NCI-H345 treated with DMSO at 0.1 percent for 48 hours (cell line): Measurements from ENCODE around the gene MKS1.

ENCODE experiments used
- DNase-seq: peaks from one replicate; lab custom pipeline; 2025; ENCODE audit not compliant: unreplicated experiment; lab: John Stamatoyannopoulos, UW

Gene MKS1

DNA sequence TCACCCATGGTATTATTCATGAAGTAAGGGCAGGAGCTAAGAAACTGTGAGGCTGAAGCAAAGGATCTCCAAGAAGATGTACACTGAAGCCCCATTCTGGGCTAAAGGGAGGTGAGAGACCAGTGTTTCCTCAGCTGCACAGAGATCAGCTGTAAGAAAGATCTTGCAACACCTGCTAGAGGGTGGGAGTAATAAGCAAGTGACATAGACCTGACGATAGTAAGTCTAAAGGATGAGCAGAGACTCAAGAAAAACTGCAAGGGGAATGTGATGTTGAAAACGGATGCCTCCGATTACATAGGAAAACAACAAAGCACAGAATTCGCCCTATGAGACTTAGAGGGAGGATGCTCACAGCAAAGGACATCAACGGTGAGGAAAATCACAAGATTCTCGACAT lies 52.4 kb downstream of the MKS1 start, which contains the start of gene OR4D2:
TSS of gene OR4D2 (plus strand) at position 301 of the 400 bp plus-strand sequence. CDS start 2,674 bp downstream, outside the sequence.
- no peak for DNase-seq

DNA sequence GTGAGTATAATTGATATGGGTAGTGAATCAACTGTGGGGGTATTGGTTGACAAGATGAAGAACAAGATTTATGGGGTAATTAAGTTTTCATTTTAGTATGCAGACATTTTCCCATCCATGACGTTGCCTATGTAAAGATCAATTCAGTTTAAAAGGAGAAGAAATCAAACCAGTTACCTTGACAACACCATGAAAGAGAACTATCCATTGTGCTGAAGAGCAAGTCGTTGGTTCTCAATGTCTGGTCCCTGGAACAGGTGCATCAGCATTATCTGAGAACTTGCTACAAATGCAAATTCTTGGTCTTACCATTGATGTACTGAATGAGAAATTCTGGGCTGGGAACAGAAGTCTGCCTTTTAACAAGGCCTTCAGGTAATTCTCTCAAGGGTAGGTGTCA lies 53.1 kb downstream of the MKS1 start:
- no peak for DNase-seq

DNA sequence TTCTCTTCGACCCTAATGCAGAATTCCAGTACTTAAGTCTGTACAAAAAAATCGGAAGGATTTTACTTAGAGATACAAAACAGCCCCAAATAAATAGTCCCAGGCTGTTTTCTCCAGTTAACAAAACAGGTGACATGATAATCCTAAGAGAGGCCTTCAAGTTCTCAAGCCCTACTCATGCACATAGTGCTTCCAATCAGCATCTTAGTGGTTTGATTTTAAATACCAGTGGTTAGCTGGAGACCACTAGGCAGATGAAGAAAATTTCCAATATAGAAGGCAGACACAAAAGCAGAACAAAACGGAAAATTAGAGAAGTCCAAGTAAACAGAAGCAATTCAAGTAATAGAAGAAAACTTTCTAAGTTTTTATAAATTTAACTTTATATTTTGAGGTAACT lies 57.5 kb downstream of the MKS1 start:
- DNase-seq = no peak

DNA sequence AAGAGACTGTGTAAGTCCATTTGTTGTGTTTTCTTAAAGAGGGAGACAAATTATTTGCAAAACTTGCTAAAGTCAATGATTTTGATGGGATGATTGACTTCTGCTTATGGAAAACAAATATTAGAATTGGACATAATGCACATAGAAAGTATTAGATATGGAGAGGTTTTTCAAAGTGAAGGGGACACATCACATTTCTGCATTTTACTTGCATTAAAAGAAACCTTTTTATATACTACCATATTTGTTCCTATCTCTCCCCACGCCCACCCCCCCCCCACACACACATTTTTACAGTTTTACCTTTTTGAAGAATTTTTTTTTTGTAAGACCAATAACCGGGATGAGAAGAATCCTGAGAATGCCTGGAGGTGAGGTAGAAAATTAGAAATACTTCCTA lies 60.9 kb downstream of the MKS1 start:
- DNase-seq = no peak

DNA sequence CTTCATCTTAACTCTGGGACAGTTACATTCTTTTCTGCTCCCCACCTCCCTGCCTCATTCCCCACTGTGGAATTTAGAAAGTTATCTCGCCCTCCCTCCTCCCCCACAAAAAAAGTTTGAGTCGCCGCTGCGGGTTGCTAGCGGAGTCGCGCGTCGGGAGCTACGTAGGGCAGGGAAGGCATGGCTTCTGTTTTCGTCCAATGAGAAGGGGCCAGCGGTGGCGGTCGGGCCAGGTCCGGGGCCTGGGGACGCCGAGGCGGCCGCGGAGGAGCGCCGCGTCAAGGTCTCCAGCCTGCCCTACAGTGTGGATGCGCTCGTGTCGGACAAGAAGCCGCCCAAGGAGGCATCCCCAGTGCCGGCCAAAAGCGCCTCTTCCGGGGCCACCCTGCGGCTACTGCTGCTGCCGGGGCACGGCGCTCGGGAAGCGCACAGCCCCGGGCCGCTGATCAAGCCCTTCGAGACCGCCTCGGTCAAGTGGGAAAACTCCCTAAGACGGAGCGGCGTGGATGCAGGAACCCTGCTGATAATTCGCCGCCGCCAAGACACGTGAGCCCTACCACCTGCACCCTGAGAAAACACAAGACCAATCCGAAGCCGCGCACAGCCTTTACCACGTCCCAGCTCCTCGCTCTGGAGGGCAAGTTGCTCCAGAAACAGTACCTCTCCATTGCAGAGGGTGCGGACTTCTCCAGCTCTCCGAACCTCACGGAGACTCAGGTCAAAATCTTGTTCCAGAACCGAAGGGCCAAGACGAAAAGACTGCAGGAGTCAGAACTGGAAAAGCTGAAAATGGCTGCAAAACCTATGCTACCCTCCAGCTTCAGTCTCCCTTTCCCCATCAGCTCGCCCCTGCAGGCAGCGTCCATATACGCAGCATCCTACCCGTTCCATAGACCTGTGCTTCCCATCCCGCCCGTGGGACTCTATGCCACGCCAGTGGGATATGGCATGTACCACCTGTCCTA lies 61.9 kb downstream of the MKS1 start:
- peak; percentile 9 for DNase-seq
